Lung (tissue), 12 donors: ENCODE measurements around the gene MRPL41. TPM values are rescaled to one million over a fixed set of nuclear protein-coding genes. Genes with fewer than 3 reads are reported as not detected.
"Not testable (repeated sequence)": the region's sequence is repeated elsewhere in the genome, so short reads cannot be mapped to it uniquely, and the experiment has no call there.

Experiments used
- ATAC-seq: fragments of 200-7000 bp; cut with Tn5 transposase; one replicate; pipeline ENCODE4 v1.9.1; 2020; ENCODE audit warnings: moderate number of reproducible peaks; ENCODE audit not compliant: insufficient read depth, low FRiP score
- DNase-seq, 3 donors: peaks; one replicate each; pipeline ENCODE4 v3.0.0-alpha.2; 2013 to 2017
- H3K27ac ChIP-seq, 2 donors: one replicate each; pipeline ENCODE4 v1.5.1; 2013; ENCODE audit warnings: mild to moderate bottlenecking in 2 of 2, moderate library complexity in 2 of 2, control low read depth in 1 of 2, inconsistent platforms in 1 of 2, low read depth in 1 of 2, low read length in 1 of 2
- H3K27me3 ChIP-seq, 3 donors: one replicate each; pipeline ENCODE4 v1.5.1; 2013; ENCODE audit warnings: low read length in 2 of 3; ENCODE audit not compliant: control insufficient read depth in 3 of 3, insufficient read depth in 3 of 3
- H3K36me3 ChIP-seq, 4 donors: one replicate each; pipeline ENCODE4 v1.5.1; 2013; ENCODE audit warnings: low read length in 4 of 4, mild to moderate bottlenecking in 1 of 4, moderate library complexity in 1 of 4; ENCODE audit not compliant: control insufficient read depth in 4 of 4, insufficient read depth in 4 of 4
- H3K4me1 ChIP-seq, 5 donors: one replicate each; pipeline ENCODE4 v1.5.1; 2013; ENCODE audit warnings: low read length in 5 of 5, mild to moderate bottlenecking in 2 of 5, moderate library complexity in 1 of 5; ENCODE audit not compliant: control insufficient read depth in 5 of 5, insufficient read depth in 5 of 5
- H3K4me3 ChIP-seq: one replicate; pipeline ENCODE4 v1.5.1; 2013; ENCODE audit warnings: mild to moderate bottlenecking, control low read depth, moderate library complexity
- H3K9ac ChIP-seq, 2 donors: one replicate each; pipeline ENCODE4 v1.5.1; 2013; ENCODE audit warnings: low read length in 2 of 2, control low read depth in 1 of 2; ENCODE audit not compliant: insufficient read depth in 1 of 2
- H3K9me3 ChIP-seq, 4 donors: one replicate each; pipeline ENCODE4 v1.5.1; 2013; ENCODE audit warnings: low read length in 3 of 4, mild to moderate bottlenecking in 1 of 4, moderate library complexity in 1 of 4; ENCODE audit not compliant: control insufficient read depth in 4 of 4, insufficient read depth in 3 of 4
- WGBS, 2 donors: extraction: QIAGEN DNeasy Blood & Tissue Kit; methylation state at CpG; one replicate each; pipeline ENCODE4 v1.1.7; 2013; 5-methylcytosine and 5-hydroxymethylcytosine counted together
- polyA plus RNA-seq, 2 donors: library from polyadenylated mRNA; stranded (reverse); fragments of 200-250 nt; gene quantifications; one replicate each; pipeline ENCODE4 v1.2.1, GENCODE V29; 2013
- total RNA-seq, 2 donors: library from RNA; depleted of rRNA in 1 of 2; stranded (reverse); fragments of >200 nt in 1 of 2; gene quantifications; one replicate each; pipeline ENCODE4 v1.2.1, GENCODE V29; 2014 to 2021
- TF ChIP-seq, protein P1 (sequence below): IDR thresholded peaks from 2 replicates; pipeline ENCODE4 v1.5.1; 2012; ENCODE audit warnings: mild to moderate bottlenecking; ENCODE audit errors: control extremely low read depth, extremely low read depth
- donor health status: control.
- donor health status: control.
- donor health status: Bipolar disorder and iron deficiency.
- donor health status: healthy.
- donor health status: DM: yes; HTN: yes; CAD: no.

The MRPL41 gene
- total and polyA plus RNA-seq, 4 donors: 24.2 to 110 (median 53.3) TPM

DNA sequence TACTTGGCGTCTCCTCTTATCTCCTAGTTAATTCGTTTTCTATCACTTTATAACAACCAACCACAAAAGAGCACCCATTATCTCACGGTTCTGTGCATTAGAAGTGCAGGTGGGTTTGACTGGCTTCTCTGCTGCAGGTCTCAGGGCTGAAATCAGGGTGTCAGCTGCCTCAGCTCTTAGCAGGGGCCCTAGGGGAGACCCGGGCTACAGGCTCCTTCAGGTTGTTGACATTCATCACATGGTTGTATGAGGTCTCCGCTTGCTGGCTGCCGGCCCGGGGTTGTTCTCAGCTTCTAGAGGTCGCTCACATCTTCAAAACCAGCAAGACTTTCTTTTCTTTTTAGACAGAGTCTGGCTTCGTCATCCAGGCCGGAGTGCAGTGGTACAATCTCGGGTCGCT is 41.5 kb downstream of the MRPL41 start:
- DNase-seq: peak; percentile 71 to 86 (median 75)
- H3K27ac ChIP-seq: no peak overlapping the region
- no peak for ATAC-seq
- no peak overlapping the region for H3K4me3 ChIP-seq
- no peaks in the 10 kb centered on the region for H3K9me3 ChIP-seq
- 64 to 78% methylated on average over 12 of the region's 12 CpGs for WGBS, 2 donors
- TF ChIP-seq, protein P1, sequence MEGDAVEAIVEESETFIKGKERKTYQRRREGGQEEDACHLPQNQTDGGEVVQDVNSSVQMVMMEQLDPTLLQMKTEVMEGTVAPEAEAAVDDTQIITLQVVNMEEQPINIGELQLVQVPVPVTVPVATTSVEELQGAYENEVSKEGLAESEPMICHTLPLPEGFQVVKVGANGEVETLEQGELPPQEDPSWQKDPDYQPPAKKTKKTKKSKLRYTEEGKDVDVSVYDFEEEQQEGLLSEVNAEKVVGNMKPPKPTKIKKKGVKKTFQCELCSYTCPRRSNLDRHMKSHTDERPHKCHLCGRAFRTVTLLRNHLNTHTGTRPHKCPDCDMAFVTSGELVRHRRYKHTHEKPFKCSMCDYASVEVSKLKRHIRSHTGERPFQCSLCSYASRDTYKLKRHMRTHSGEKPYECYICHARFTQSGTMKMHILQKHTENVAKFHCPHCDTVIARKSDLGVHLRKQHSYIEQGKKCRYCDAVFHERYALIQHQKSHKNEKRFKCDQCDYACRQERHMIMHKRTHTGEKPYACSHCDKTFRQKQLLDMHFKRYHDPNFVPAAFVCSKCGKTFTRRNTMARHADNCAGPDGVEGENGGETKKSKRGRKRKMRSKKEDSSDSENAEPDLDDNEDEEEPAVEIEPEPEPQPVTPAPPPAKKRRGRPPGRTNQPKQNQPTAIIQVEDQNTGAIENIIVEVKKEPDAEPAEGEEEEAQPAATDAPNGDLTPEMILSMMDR: no peak
- H3K4me1 ChIP-seq: peaks cover 0 to 19% (median 3%) of the 10 kb centered on the region in 5 donors
- no peak overlapping the region for H3K9ac ChIP-seq
- H3K27me3 ChIP-seq: no peaks in the 10 kb centered on the region
- H3K36me3 ChIP-seq: peaks cover 0 to 4% (median 1%) of the 10 kb centered on the region in 4 donors

DNA sequence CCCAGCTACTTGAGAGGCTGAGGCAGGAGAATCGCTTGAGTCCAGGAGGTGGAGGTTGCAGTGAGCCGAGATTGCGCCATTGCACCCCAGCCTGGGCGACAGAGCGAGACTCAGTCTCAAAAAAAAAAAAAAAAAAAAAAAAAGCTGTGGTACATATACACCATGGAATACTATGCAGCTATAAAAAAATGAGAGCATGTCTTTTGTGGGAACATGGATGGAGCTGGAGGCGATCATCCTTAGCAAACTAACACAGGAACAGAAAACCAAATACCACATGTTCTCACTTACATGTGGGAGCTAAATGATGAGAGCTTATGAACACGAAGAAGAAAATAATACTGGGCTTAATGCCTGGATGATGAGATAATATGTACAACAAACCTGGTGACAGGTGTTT is 44.9 kb downstream of the MRPL41 start:
- H3K27me3 ChIP-seq, DNase-seq, H3K4me3 ChIP-seq, H3K36me3 ChIP-seq, H3K27ac ChIP-seq, H3K4me1 ChIP-seq, H3K9me3 ChIP-seq, H3K9ac ChIP-seq, ATAC-seq: not testable (repeated sequence)
- 89 to 97% methylated on average over 7 of the region's 7 CpGs for WGBS, 2 donors

DNA sequence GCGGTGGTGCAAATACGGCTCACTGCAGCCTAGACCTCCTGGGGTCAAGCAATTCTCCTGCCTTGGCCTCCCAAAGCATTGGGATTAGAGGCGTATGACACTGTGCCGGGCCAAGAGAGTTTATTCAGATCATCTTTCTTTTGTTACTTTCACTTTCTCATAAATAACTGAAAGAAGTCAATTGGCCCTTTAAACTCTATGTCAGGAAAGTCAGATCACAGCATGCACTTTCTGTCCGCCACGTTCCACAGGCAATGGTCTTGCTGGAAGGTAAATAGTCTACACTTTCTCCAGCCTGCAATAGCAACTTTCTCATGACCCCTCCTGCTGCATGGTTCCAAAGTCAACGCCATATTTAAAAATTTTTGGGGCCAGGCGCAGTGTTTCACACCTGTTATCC is 47.3 kb downstream of the MRPL41 start:
- ATAC-seq (no peak), DNase-seq (no peak)
- Histone ChIP-seq H3K4me1 (no peaks in the 10 kb centered on the region), H3K9me3 (no peaks in the 10 kb centered on the region), H3K27ac (no peak overlapping the region), H3K9ac (no peak overlapping the region), H3K4me3 (no peak overlapping the region), H3K27me3 (no peaks in the 10 kb centered on the region), H3K36me3 (no peaks in the 10 kb centered on the region)
- TF ChIP-seq, protein P1: no peak
- 84 to 88% methylated on average over 8 of the region's 8 CpGs for WGBS, 2 donors

Other genes with a start within 250 kb of the MRPL41 start
- gene NRARP, start 249.6 kb upstream of the MRPL41 start, total RNA-seq: 10 to 100 TPM in 1 of 2 donors, 1 to 10 TPM in 1; 5.2 to 10.8 TPM
- 1 to 10 TPM; 2.1 to 6.4 TPM for gene NRARP, start 249.6 kb upstream of the MRPL41 start, polyA plus RNA-seq
- 10 to 100 TPM; 17.5 to 21.5 TPM for gene EXD3, start 128.7 kb upstream of the MRPL41 start, total RNA-seq
- gene EXD3, start 128.7 kb upstream of the MRPL41 start, polyA plus RNA-seq: 10 to 100 TPM in 1 of 2 donors, 1 to 10 TPM in 1; 8.6 to 30.5 TPM
- gene NOXA1, start 128.5 kb upstream of the MRPL41 start, total RNA-seq: 10 to 100 TPM in 1 of 2 donors, 1 to 10 TPM in 1; 3.1 to 10.1 TPM
- gene NOXA1, start 128.5 kb upstream of the MRPL41 start, polyA plus RNA-seq: 10 to 100 TPM in 1 of 2 donors, 1 to 10 TPM in 1; 2.1 to 11.7 TPM
- under 1 TPM; 0.14 to 0.28 TPM for gene ENTPD8, start 110.5 kb upstream of the MRPL41 start, total RNA-seq
- gene ENTPD8, start 110.5 kb upstream of the MRPL41 start, polyA plus RNA-seq: under 1 TPM; 0.08 to 0.45 TPM
- 10 to 100 TPM; 13.8 to 34.1 TPM for gene NSMF, start 92.5 kb upstream of the MRPL41 start, total RNA-seq
- 10 to 100 TPM; 26.1 to 39.8 TPM for gene NSMF, start 92.5 kb upstream of the MRPL41 start, polyA plus RNA-seq
- 1 to 10 TPM; 6.5 to 8.9 TPM for gene PNPLA7, start 1.5 kb upstream of the MRPL41 start, total RNA-seq
- gene PNPLA7, start 1.5 kb upstream of the MRPL41 start, polyA plus RNA-seq: 1 to 10 TPM in 1 of 2 donors, under 1 TPM in 1; 0.79 to 8.8 TPM
- 10 to 100 TPM; 28.0 to 36.5 TPM for gene DPH7, start 27.0 kb downstream of the MRPL41 start, total RNA-seq
- gene DPH7, start 27.0 kb downstream of the MRPL41 start, polyA plus RNA-seq: 10 to 100 TPM; 23.6 to 32.6 TPM
- 10 to 100 TPM; 11.4 to 25.5 TPM for gene ZMYND19, start 38.6 kb downstream of the MRPL41 start, total RNA-seq
- 10 to 100 TPM; 15.4 to 29.1 TPM for gene ZMYND19, start 38.6 kb downstream of the MRPL41 start, polyA plus RNA-seq
- gene ARRDC1, start 53.8 kb downstream of the MRPL41 start, total RNA-seq: 10 to 100 TPM; 57.4 to 94.8 TPM
- 100 to 1,000 TPM in 1 of 2 donors, 10 to 100 TPM in 1; 94.4 to 137 TPM for gene ARRDC1, start 53.8 kb downstream of the MRPL41 start, polyA plus RNA-seq
- 10 to 100 TPM; 76.4 to 91.5 TPM for gene EHMT1, start 67.1 kb downstream of the MRPL41 start, total RNA-seq
- gene EHMT1, start 67.1 kb downstream of the MRPL41 start, polyA plus RNA-seq: 10 to 100 TPM; 32.2 to 39.9 TPM